HuH-7 (cell line): ENCODE measurements around the gene PGRMC1.
A peak's percentile ranks its signal among the peaks of the same experiment; 100 is the strongest.
"Not testable (repeated sequence)": the region's sequence is repeated elsewhere in the genome, so short reads cannot be mapped to it uniquely, and the experiment has no call there.

ENCODE experiments used
- DNase-seq: peaks from one replicate; pipeline ENCODE4 v3.0.0; 2011; ENCODE audit warnings: low spot score

Gene PGRMC1

DNA sequence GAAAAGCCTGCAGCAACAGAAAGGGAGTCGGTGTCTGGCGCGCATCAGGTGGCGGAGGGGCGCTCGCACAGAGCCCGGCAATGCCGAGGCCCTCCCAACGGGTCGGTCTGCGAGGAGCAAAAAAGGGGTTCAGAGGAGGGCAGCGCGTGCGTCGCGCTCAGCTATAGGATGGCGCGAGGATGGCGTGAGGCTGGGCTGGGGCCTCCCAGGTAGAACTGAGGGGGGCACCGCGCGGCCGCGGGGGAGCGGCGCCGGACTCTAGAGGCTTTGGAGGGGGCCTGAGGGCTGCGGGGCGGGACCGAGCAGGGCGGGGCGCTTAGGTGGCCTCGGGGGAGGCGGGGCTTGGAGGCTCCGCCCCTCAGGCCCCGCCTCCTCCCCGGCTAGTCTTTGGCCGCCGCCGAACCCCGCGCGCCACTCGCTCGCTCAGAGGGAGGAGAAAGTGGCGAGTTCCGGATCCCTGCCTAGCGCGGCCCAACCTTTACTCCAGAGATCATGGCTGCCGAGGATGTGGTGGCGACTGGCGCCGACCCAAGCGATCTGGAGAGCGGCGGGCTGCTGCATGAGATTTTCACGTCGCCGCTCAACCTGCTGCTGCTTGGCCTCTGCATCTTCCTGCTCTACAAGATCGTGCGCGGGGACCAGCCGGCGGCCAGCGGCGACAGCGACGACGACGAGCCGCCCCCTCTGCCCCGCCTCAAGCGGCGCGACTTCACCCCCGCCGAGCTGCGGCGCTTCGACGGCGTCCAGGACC, at the start of gene PGRMC1:
PGRMC1 (plus strand) TSS at position 414 of the 751 bp plus-strand sequence; CDS start at position 493, 79 bp downstream.
- peak; percentile 77 for DNase-seq

DNA sequence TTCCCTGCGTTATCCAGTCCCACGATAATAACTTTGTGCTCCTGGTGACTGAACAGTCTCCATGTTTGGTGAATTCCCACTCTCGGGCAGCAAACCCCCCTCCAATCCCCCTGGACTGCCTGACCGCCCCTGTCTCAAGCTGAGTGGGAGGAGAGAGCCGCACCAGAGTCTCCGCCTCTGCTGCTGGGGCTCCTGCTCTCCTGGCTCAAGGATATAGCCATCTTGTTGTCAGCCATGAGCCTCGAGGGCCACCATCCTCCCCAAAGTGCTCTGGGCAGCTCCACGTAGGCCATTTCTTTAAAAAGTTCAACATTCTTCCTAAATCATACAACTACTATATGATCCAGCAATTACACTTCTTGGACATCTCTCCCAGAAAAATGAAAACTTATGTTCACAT, 49.3 kb upstream of the PGRMC1 start:
- no peak for DNase-seq

DNA sequence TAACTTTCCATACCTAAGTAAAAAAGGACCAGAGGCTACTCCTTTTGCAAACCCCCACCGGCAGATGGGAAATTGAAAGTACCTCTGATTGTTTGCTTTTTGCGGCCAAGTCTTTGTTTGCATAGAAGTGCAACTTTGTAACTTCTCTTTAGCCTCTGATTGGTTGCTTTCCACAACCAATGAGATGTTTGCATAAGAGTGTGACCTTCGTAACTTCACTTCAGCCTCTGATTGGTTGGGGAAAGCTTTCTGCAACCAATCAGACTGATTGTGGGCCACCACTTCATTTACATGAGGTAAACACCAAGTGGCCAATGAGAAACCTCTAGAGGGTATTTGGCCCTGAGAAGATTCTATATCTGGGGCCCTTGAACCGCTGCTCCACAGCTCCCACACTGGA, 48.8 kb upstream of the PGRMC1 start:
- DNase-seq: peak; percentile 12

DNA sequence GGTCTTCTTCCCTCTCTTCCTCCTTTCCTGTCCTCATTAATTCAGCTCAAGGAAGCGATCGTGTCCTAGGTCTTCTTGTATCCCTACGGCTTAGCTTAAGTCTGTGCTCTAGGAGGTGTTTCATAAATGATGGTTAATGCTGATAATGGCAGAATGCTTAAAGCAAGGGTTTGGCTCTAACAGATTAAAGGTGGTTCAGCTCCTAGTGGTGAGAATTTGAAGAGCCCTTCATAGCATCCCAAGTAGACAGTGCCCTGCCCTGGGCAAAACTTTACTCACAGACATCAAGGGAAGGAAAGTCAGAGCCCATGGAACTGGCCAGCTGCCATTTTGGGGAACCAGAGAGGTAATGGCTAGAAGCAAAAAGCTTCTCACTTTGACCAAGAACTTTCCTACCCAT, 47.0 kb upstream of the PGRMC1 start:
- DNase-seq: no peak

DNA sequence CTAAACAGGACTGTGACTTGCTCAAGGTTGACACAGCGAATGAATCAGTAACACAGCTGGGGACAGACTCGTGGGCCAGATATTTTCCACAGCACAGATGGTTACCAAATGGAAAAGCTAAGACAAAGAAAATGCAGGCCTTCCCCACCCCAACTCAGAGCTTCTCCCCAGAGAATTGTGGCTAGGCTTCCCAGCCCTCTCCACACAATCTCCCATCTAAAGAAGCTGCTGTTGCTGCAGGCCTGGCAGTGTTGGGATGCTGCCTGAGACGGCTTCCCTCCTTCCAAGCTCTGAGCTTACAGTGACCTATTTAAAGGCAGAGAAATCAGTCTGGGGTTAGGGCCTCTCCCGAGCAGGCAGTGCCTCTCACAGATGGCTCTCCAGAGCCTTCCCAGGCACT, 46.5 kb upstream of the PGRMC1 start:
- DNase-seq: no peak

DNA sequence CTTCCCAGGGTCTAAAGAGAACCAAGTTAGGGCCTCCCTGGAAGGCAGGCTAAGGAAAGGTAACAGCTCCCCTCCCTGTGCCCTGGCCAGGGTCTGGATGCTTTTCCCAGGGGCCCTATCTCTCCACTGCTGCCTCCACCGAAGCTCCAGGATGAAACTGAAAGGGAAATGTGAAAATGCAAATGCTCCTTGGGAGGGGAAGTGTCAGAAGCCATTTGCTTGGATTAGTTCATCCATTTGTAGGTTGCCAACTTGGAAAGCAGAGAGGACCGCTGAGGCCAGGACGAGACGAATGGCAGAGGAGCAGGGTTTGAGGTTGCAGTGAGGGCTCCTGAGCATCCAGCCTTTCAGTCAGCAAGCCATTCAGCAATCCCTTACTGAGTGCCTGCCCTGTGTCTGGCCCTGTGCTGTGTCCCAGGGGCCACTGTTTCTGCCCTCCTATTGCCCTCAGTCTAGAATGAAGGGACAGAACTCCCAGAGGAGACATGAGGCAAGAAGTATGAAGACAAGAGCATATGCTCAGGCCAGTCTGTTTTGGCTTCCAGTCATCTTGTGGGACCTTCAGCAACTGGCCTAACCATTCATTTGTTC, 45.9 kb upstream of the PGRMC1 start:
- no peak for DNase-seq

DNA sequence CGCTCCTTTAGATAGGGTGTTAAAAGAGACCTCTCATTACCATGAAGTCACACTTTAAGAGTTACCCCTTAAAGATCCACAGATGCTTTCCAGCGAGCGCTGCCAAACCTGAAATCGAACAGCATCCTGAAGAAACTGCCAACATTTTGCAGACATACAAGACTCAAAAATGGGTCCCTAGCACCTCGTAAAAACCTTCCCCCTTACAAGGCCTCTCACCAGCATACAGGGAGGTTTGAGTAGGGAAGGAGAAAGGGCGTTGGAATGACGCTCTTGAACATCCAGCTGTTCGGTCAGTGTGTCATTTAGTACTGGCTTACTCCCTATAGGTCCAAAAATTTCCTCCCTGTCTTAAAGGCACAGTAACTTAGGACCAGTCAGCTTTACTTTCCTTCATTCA, 45.3 kb upstream of the PGRMC1 start:
- DNase-seq: no peak

DNA sequence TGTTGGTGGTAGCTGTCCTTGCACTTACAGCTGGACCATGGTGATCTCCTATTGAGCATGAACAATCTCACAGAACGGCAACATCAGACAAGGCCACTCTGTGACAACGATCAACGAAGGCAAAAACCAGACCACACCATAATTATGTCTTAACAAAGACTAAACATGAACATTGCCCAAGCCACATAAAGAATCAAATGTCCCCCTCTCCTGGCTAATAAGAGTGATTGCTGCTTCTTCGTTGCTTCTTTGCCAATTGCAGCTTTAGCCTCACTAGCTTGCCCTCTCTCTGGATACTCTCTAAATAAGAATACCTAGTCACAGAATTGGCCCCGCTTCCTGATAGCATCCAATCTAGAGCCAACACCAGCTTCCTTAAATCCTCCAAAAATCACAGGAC, 41.5 kb upstream of the PGRMC1 start:
- no peak for DNase-seq

DNA sequence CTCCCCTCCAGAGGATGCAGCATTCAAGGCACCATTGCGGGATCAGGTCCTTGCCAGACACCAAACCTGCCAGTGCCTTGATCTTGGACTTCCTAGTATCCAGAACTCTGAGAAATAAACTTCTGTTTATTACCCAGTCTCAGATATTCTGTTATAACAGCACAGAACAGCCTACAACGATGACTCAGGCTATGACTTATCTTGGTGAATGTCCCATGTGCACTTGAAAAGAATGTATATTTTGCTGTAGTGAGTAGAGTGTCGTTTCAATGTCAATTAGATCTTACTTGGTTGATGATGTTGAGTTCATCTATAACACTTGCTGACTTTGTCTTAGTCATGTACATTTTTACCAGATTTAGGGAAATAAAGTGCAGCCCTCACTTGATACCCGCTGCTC, 34.5 kb upstream of the PGRMC1 start:
- DNase-seq: no peak

DNA sequence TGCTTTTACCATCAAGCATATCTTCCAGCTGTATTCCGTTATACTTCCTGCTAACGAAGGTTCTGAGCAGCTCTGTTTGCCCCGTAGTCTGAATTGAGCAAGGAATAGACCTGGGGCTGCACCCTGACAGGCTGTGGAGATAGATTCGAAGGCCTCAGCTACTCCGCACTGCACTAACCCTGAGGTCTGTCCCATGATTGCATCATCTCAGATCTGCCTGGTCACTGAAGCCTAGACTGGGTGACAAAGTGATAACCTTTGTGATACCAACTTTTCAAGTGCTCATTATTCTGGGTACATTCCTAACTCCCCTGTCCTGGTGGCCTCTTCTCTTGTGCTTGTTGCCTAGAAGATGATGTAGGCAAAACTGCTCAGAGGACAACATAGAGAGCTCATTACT, 29.9 kb upstream of the PGRMC1 start:
- peak; percentile 48 for DNase-seq

DNA sequence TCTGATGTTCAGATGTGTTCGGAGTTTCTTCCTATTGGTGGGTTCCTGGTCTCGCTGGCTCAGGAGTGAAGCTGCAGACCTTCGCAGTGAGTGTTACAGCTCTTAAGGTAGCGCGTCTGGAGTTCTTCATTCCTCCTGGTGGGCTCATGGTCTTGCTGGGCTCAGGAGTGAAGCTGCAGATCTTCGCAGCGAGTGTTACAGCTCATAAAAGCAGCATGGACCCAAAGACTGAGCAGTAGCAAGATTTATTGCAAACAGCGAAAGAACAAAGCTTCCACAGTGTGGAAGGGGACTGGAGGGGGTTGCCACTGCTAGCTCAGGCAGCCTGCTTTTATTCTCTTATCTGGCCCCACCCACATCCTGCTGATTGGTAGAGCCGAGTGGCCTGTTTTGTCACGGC, 28.6 kb upstream of the PGRMC1 start:
- DNase-seq: not testable (repeated sequence)

DNA sequence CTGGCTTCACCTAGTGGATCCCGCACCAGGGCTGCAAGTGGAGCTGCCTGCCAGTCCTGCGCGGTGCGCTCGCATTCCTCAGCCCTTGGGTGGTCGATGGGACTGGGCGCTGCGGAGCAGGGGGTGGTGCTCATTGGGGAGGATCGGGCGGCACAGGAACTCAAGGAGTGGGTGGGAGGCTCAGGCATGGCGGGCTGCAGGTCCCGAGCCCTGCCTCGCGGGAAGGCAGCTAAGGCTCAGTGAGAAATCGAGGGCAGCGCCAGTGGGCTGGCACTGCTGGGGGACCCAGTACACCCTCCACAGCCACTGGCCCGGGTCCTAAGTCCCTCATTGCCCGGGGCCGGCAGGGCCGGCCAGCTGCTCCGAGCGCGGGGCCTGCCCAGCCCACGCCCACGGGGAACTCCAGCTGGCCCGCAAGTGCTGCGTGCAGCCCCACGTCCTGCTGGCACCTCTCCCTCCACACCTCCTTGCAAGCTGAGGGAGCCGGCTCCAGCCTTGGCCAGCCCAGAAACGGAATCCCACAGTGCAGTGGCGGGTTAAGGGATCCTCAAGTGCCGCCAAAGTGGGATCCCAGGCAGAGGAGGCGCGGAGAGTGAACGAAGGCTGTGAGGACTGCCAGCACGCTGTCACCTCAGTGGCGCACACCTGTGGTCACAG, 27.6 kb upstream of the PGRMC1 start:
- DNase-seq: no peak

DNA sequence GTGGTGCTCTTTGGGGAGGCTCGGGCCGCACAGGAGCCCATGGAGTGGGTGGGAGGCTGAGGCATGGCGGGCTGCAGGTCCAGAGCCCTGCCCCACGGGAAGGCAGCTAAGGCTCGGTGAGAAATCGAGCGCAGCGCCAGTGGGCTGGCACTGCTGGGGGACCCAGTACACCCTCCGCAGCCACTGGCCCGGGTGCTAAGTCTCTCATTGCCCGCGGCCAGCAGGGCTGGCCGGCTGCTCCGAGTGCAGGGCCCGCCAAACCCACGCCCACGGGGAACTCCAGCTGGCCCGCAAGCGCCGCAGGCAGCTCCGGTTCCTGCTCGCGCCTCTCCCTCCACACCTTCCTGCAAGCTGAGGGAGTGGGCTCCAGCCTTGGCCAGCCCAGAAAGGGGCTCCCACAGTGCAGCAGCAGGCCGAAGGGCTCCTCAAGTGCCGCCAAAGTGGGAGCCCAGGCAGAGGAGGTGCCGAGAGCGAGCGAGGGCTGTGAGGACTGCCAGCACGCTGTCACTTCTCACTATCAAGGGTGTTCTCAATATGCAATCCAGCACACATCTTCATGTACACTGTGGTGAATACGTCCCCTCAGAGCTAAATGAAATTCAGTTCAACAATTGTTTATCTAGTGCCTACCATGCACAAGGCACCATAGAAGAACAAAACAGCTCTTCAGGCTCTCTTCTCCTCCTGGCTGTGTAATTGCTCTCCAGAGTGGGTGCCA, 25.0 kb upstream of the PGRMC1 start:
- DNase-seq: not testable (repeated sequence)

DNA sequence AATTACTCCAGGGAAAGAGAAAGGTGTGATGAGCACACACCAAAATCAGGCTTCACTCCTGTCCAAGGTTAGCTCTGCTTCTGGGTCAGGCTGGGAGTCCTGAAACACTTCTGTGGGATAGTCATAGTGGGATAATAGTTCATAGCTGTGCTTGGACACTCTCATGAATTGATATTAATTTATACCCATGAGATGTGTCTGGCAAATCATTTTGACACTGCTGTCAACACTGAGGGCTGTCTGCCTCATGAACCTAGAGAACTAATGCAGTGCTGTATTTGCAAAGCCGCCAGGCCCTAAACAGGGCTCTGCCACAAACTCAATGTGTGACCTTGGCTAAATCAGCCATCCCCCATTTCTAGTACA, 24.5 kb upstream of the PGRMC1 start:
- no peak for DNase-seq

DNA sequence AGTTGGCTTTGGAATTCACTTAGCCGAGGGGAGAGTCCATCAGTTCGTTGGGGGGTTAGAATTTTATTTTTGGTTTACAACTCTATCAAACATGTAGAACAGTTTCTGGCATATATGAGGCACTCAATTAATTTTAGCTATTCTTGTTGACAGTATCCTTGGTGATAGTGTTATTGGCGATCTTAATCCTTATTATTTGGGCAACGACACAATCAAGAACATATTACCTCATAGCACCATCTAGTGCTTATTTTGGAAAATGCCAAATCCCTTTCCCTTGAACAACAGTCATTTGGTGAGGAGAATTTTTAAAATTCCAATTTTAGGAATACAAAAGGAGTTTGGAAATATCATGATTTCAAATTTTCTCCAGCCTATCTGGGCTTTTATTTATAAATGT, 17.9 kb upstream of the PGRMC1 start:
- DNase-seq: peak; percentile 52

DNA sequence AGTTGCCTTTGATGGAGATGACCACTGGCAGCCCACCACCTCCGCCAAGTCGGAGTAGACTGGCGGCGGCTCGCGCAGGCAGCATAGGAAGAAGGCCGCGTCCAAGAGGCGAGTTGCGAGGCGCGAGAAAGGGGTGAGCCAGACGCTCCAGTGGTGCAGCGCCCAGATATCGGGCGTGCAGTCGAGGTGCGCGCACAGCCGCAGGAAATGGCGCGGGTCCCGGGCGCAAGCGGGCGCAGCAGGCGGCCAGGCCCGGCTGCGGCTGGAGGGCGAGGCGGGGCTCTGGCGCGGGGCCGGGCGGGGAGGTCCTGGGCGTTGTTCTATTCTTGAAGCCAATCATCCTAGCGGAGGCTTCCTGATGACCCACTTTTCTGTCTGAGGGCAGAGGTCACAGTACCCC, 13.2 kb upstream of the PGRMC1 start:
- no peak for DNase-seq

DNA sequence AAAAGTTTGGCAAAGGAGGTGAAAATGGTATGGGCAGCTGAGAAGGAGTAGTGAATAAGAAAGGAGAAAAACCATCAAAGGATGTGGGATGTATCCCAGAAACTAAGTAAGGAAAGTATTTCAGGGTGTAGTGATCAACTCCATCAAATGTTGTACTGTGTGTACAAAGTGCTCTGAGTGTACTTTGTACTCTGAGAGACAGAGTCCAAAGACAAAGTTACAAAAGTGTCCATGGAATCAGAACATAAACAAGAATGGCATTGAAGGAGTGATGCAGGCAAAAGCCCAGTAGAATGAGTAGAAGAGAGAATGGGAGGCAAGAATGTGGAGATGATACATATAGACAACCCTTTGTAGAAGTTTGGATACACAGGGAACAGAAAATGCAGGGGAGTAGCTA, 12.3 kb upstream of the PGRMC1 start:
- no peak for DNase-seq

DNA sequence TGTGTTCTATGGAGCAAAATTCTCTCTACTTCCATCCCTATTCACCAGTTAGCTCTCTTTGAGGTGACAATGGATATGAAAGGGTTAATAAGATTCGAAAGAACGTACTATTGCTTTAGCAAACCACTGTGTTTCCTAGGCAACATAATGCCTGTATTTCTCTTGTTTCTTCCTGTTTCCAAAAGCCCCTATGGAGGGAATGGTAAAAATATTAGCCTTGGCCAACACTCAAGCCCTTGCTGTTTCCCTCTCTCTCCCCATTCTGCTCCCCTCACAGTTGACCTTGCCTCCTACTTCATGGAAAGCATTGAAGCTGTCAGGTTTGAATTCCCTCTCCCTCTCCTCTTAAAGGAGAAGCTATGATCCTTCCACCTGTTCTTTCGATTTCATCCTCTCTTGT, 9.6 kb upstream of the PGRMC1 start:
- DNase-seq: no peak

DNA sequence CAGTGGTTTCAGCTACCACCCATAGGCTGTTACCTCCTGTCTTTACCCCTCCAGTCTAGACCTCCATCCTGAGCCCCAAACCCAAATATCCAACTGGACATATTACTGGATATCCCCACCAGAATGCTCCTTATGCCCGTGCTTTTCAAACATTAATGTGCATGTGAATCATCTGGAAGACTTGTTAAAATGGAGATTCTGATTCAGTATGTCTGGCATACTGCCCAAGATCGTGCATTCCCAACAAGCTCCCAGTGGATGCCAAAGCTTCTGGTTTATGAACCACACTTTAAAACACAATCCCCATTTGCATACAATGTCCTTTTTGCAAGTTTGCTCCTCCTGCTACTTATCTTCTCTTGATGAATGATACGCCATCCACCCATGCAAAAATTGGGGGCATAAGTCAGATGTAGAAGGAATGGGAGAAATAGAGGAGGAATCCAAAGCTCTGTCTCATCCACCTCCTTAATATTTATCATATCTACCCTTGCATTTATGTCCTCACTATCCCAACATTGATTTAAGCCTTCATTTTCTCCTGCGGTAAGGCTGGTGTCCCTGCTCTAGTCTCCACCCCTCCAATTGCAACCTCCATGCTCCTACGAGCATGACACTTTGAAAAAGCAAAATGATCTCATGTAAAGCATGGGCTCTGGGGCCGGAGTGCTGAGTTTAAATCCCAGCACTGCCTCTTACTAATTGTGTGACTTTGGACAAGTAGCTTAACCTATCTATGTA, 7.4 kb upstream of the PGRMC1 start:
- no peak for DNase-seq

DNA sequence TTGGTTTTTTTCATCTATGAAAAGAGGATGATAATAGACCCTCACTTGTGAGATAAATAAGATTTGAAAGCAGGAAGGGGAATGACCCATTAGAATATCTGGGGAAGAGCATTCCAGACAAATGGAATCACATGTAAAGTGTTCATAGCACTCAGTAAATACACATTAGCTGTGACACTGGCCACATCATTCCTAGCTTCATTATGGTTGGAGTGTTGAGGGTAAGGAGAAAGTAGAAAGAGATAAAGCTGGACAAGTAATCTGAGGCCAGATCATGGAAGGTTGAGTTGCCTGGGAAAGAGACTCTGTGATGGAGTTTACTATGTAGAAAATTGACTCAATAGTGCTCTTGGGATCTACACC, 6.9 kb upstream of the PGRMC1 start:
- DNase-seq: no peak

DNA sequence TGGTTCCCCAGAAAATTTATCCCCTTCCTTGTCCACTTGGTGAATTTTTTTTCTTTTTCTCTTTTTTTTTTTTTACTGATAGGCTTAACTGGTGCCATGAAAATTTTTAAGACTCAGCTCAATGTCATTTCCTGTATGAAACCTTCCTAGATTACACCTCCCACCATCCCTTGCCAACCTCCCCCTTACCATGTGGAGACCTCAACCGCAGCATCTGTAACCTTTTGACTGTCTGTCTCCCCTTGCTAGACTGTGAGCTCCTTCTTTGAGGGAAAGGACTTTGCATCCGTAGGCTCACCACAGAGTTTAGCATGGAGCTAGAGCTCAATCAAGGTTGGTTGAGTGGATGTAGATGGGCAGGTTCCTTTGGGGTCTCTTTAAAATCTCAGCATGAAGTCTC, 5.2 kb upstream of the PGRMC1 start:
- DNase-seq: no peak

DNA sequence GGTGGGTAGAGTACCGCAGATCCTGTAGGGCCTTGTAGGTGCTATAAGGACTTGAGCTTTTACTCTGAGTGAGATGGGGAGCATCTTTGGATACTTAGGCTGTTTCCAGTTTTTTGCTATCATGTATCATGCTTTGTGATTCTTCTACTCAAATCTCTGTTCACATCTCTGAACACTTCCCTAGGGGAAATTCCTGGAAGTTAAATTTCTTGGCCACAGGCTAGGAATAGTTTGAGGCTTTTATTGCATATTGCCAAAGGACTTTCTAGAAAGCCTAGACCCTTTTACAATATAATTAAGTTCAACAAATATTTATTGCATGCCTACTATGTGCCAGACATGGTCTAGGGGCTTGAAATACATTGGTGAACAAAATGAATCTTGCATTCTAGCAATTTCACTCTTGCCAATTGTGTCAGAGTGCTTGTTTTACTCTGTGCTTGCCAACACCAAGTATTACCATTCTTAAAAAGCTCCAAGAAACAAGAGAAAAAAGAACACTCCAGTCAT, 4.1 kb upstream of the PGRMC1 start:
- no peak for DNase-seq
